Stomach (tissue), 4 donors: ENCODE data around the gene VPS13D.

ENCODE experiments used
- CTCF ChIP-seq, 7 experiments: fragments of 450-650 bp in 4 of 7; fragments of 200-600 bp in 3 of 7; sonication (generic) in 3 of 7; IDR thresholded peaks; one replicate each; pipeline ENCODE4 v1.5.1; 2016 to 2019; ENCODE audit warnings: antibody characterized with exemption in 7 of 7, control low read depth in 2 of 7, mild to moderate bottlenecking in 1 of 7
- EP300 ChIP-seq: sonication (generic); formaldehyde crosslinking; IDR thresholded peaks from one replicate; pipeline ENCODE4 v1.6.1; 2017; ENCODE audit warnings: antibody characterized with exemption
- POLR2A ChIP-seq, 4 donors: fragments of 450-650 bp; IDR thresholded peaks; one replicate each; pipeline ENCODE4 v1.6.1; 2016; ENCODE audit warnings: antibody characterized with exemption in 4 of 4, control low read depth in 2 of 4, mild to moderate bottlenecking in 1 of 4, moderate library complexity in 1 of 4
- POLR2AphosphoS5 ChIP-seq, 3 donors: sonication (generic); formaldehyde crosslinking; IDR thresholded peaks; one replicate each; pipeline ENCODE4 v1.6.1; 2016; ENCODE audit warnings: antibody characterized with exemption in 3 of 3

GRCh38 chr1:12375133-12375829 is 145.5 kb downstream of the VPS13D start:
- no peak for TF ChIP-seq POLR2AphosphoS5 (IDR thresholded peaks at IDR 0.05)
- no peak for TF ChIP-seq POLR2A (IDR thresholded peaks at IDR 0.05)
- TF ChIP-seq CTCF (IDR thresholded peaks at IDR 0.05): no peak
- TF ChIP-seq EP300: no peak
